CD4-positive, alpha-beta memory T cell (primary cell): ENCODE measurements around the gene EMID1. TPM values are rescaled to one million over a fixed set of nuclear protein-coding genes. Genes with fewer than 3 reads are reported as not detected.

ENCODE experiments used
- polyA plus RNA-seq, 2 donors: library from polyadenylated mRNA; unstranded; fragments of 300-500 nt; fragmentation: Illumina TruSeq; gene quantifications; one replicate each; pipeline ENCODE4 v1.2.3, GENCODE V29; 2021
- total RNA-seq, 2 experiments: library from RNA; stranded (reverse); gene quantifications; one replicate each; pipeline ENCODE4 v1.2.3, GENCODE V29; 2021

The EMID1 gene
- total and polyA plus RNA-seq, 4 experiments from 2014 or later, result 0.11 TPM; not detected in 3

Other genes starting within 250 kb of the EMID1 start
- gene C22orf31, start 144.1 kb upstream of the EMID1 start, total RNA-seq, result not detected
- gene C22orf31, start 144.1 kb upstream of the EMID1 start, polyA plus RNA-seq, result not detected
- gene KREMEN1, start 132.9 kb upstream of the EMID1 start, total RNA-seq, result not detected
- gene KREMEN1, start 132.9 kb upstream of the EMID1 start, polyA plus RNA-seq, result not detected
- gene RHBDD3, start 62.1 kb downstream of the EMID1 start, total RNA-seq, result 10 to 100 TPM; 14.2 to 16.1 TPM
- gene RHBDD3, start 62.1 kb downstream of the EMID1 start, polyA plus RNA-seq, result 1 to 10 TPM; 7.8 to 8.0 TPM
- 100 to 1,000 TPM; 247 to 250 TPM for gene EWSR1, start 62.4 kb downstream of the EMID1 start, total RNA-seq
- 100 to 1,000 TPM; 192 to 210 TPM for gene EWSR1, start 62.4 kb downstream of the EMID1 start, polyA plus RNA-seq
- 1 to 10 TPM in 1 of 2 experiments, under 1 TPM in 1; 0.47 to 1.2 TPM for gene GAS2L1, start 100.8 kb downstream of the EMID1 start, total RNA-seq
- gene GAS2L1, start 100.8 kb downstream of the EMID1 start, polyA plus RNA-seq, result under 1 TPM; 0.81 to 0.88 TPM
- under 1 TPM; 0.36 to 0.79 TPM for gene RASL10A, start 109.8 kb downstream of the EMID1 start, total RNA-seq
- gene RASL10A, start 109.8 kb downstream of the EMID1 start, polyA plus RNA-seq, result not detected
- gene AP1B1, start 182.7 kb downstream of the EMID1 start, total RNA-seq, result 10 to 100 TPM; 41.3 to 42.7 TPM
- 10 to 100 TPM in 1 of 2 donors, 1 to 10 TPM in 1; 9.1 to 20.2 TPM for gene AP1B1, start 182.7 kb downstream of the EMID1 start, polyA plus RNA-seq
- gene RFPL1, start 232.7 kb downstream of the EMID1 start, total RNA-seq, result not detected
- gene RFPL1, start 232.7 kb downstream of the EMID1 start, polyA plus RNA-seq, result not detected